HepG2 (cell line): ENCODE data around the gene UBR4. TPM values are rescaled to one million over a fixed set of nuclear protein-coding genes. Genes with fewer than 3 reads are reported as not detected.

Experiments
- FOXC1 ChIP-seq: sonication (generic); formaldehyde crosslinking; IDR thresholded peaks from 2 replicates; pipeline ENCODE4 v1.8.0; 2022; ENCODE audit warnings: mild to moderate bottlenecking, missing genetic modification reagents, borderline replicate concordance
- KDM5B ChIP-seq: sonication (generic); formaldehyde crosslinking; IDR thresholded peaks from 2 replicates; pipeline ENCODE4 v1.4.0; 2020; ENCODE audit warnings: missing genetic modification reagents, mild to moderate bottlenecking, borderline replicate concordance
- MAF1 ChIP-seq: sonication (generic); formaldehyde crosslinking; IDR thresholded peaks from 2 replicates; pipeline ENCODE4 v1.5.0; 2020; ENCODE audit warnings: missing genetic modification reagents, borderline replicate concordance
- MAZ ChIP-seq, 2 experiments: sonication (generic) in 1 of 2; formaldehyde crosslinking in 1 of 2; IDR thresholded peaks; 2 replicates each; pipeline versions ENCODE4 v1.5.0 to v1.6.1; 2012 to 2020; ENCODE audit warnings: low read depth in 2 of 2, mild to moderate bottlenecking in 2 of 2, borderline replicate concordance in 1 of 2, improper control_type of control experiment in 1 of 2, low read length in 1 of 2, missing genetic modification reagents in 1 of 2, moderate library complexity in 1 of 2
- NFE2L1 ChIP-seq: sonication (generic); formaldehyde crosslinking; IDR thresholded peaks from 2 replicates; pipeline ENCODE4 v1.4.0; 2020; ENCODE audit warnings: missing genetic modification reagents, mild to moderate bottlenecking, borderline replicate concordance
- NPAS2 ChIP-seq: sonication (generic); formaldehyde crosslinking; IDR thresholded peaks from 2 replicates; pipeline ENCODE4 v1.8.0; 2022; ENCODE audit warnings: mild to moderate bottlenecking, missing genetic modification reagents, borderline replicate concordance
- PRPF4 ChIP-seq: fragments of 200-400 bp; formaldehyde crosslinking; IDR thresholded peaks from 2 replicates; pipeline ENCODE4 v1.6.1; 2016; ENCODE audit warnings: low read length, low read depth; ENCODE audit not compliant: poor library complexity, severe bottlenecking
- RARA ChIP-seq: IDR thresholded peaks from 2 replicates; pipeline ENCODE4 v1.6.1; 2016; ENCODE audit warnings: missing genetic modification reagents, missing compliant biosample characterization
- SIN3B ChIP-seq: fragments of 150-350 bp; IDR thresholded peaks from 2 replicates; pipeline ENCODE4 v1.6.1; 2014; ENCODE audit warnings: low read length
- SP5 ChIP-seq: IDR thresholded peaks from 2 replicates; pipeline ENCODE4 v1.6.1; 2016; ENCODE audit warnings: low read depth, borderline replicate concordance
- THAP8 ChIP-seq: sonication (generic); formaldehyde crosslinking; IDR thresholded peaks from 2 replicates; pipeline ENCODE4 v1.5.1; 2020; ENCODE audit warnings: missing genetic modification reagents, mild to moderate bottlenecking, borderline replicate concordance
- ZNF253 ChIP-seq: sonication (generic); formaldehyde crosslinking; IDR thresholded peaks from 2 replicates; pipeline ENCODE4 v1.8.0; 2022; ENCODE audit warnings: mild to moderate bottlenecking, missing genetic modification reagents, borderline replicate concordance
- ZNF335 ChIP-seq: sonication (generic); formaldehyde crosslinking; IDR thresholded peaks from 2 replicates; pipeline ENCODE4 v1.4.0; 2020; ENCODE audit warnings: missing genetic modification reagents
- ZNF550 ChIP-seq: sonication (generic); formaldehyde crosslinking; IDR thresholded peaks from 2 replicates; pipeline ENCODE4 v1.4.0; 2020; ENCODE audit warnings: mild to moderate bottlenecking, missing genetic modification reagents, borderline replicate concordance
- ZNF574 ChIP-seq: sonication (generic); formaldehyde crosslinking; IDR thresholded peaks from 2 replicates; pipeline ENCODE4 v1.4.0; 2020; ENCODE audit warnings: missing genetic modification reagents
- ZNF615 ChIP-seq: sonication (generic); formaldehyde crosslinking; IDR thresholded peaks from 2 replicates; pipeline ENCODE4 v1.5.0; 2020; ENCODE audit warnings: mild to moderate bottlenecking, missing genetic modification reagents, borderline replicate concordance
- ZNF619 ChIP-seq: sonication (generic); formaldehyde crosslinking; IDR thresholded peaks from 2 replicates; pipeline ENCODE4 v1.4.0; 2020; ENCODE audit warnings: mild to moderate bottlenecking, missing genetic modification reagents
- ZNF670 ChIP-seq: sonication (generic); formaldehyde crosslinking; IDR thresholded peaks from 2 replicates; pipeline ENCODE4 v1.8.0; 2022; ENCODE audit warnings: mild to moderate bottlenecking, missing genetic modification reagents, borderline replicate concordance
- polyA plus RNA-seq, 8 experiments: library from polyadenylated mRNA; depleted of rRNA in 3 of 8; stranded (reverse) in 7 of 8; unstranded in 1 of 8; fragments of >200 nt; fragmentation: Illumina TruSeq in 4 of 8; extraction: Trizol in 4 of 8; gene quantifications; 2 replicates each; pipeline versions ENCODE4 v1.2.1 to v1.2.3, GENCODE V29; 2011 to 2016; ENCODE audit warnings: low read depth in 4 of 8, missing spikeins in 1 of 8, mixed read lengths in 1 of 8; ENCODE audit not compliant: insufficient read depth in 1 of 8
- total RNA-seq, 5 experiments: library from RNA; depleted of rRNA; stranded (reverse); fragments of >200 nt; fragmentation: Illumina TruSeq; extraction: Trizol; gene quantifications; 2 replicates each; pipeline ENCODE4 v1.2.3, GENCODE V29; 2016; ENCODE audit warnings: low read depth in 1 of 5
- TF ChIP-seq, protein P1 (sequence below): IDR thresholded peaks from 2 replicates; pipeline ENCODE4 v1.6.1; 2016; ENCODE audit warnings: mild to moderate bottlenecking
- TF ChIP-seq, protein P2 (sequence below): sonication (generic); formaldehyde crosslinking; IDR thresholded peaks from 2 replicates; pipeline ENCODE4 v1.8.0; 2022; ENCODE audit warnings: missing genetic modification reagents, mild to moderate bottlenecking, moderate library complexity, borderline replicate concordance

The UBR4 gene
- total and polyA plus RNA-seq, 2 of the 13 experiments (the other 11 are each of a cell fraction or from before 2014, with no cell fraction given), result 59.1 to 106 TPM

DNA sequence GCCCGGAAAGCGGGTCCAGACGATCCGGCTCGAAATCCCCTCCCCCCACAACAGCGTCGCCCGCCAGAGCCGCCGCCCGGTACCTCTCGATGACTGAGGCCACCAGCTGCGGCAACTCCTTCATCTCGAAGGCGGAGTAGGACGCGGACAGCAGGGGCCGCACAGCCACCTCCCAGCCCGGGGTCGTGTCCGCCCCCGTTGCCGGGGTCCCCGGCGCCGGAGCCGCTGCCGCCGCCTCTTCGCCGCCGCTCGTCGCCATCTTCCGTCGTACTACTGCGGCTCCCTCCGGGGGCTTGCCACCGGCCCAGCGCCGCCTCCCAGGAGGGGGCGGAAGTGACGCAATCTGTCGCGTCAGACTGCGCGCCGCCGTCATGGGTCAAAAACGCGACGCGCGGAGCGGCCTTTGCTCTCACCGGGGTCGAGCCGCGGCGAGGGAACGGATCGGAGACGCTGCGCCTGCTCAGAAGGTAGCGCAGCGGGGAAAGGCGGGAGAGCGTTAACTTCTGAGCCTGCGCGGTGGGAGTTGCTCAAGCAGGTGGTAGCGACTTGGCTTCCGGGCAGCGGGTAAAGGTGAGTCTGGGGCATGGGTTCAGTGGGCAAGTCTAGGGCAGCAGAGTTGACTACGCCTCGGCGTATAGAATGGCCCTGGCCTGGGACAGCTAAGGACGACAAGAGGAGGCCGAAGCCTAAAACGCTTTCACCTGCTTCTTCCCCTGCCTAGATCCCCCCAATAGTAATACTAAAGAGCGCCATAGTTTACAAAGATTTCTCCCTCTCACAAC is at the start of gene UBR4 (continued):
- TF ChIP-seq ZNF574, result peak; percentile 92
- peak; percentile 95 for TF ChIP-seq ZNF335
- TF ChIP-seq NFE2L1 (CRISPR knock-in tag), result no peak
- TF ChIP-seq SP5 (CRISPR knock-in tag), result peak; percentile 40; the same call in 1 of the 2 replicates
- TF ChIP-seq SIN3B, result peak; percentile 64; the same call in 1 of the 2 replicates
- TF ChIP-seq, protein P1, sequence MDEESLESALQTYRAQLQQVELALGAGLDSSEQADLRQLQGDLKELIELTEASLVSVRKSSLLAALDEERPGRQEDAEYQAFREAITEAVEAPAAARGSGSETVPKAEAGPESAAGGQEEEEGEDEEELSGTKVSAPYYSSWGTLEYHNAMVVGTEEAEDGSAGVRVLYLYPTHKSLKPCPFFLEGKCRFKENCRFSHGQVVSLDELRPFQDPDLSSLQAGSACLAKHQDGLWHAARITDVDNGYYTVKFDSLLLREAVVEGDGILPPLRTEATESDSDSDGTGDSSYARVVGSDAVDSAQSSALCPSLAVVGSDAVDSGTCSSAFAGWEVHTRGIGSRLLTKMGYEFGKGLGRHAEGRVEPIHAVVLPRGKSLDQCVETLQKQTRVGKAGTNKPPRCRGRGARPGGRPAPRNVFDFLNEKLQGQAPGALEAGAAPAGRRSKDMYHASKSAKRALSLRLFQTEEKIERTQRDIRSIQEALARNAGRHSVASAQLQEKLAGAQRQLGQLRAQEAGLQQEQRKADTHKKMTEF, result peak; percentile 96
- peak; percentile 96 for TF ChIP-seq KDM5B (CRISPR knock-in tag)
- no peak for TF ChIP-seq ZNF615 (CRISPR knock-in tag)
- peak; percentile 82; the same call in 1 of the 2 replicates for TF ChIP-seq ZNF253 (CRISPR knock-in tag)
- no peak for TF ChIP-seq ZNF550 (CRISPR knock-in tag)
- TF ChIP-seq RARA (CRISPR knock-in tag), result peak; percentile 76
- TF ChIP-seq ZNF619 (CRISPR knock-in tag), result peak; percentile 56; the same call in 1 of the 2 replicates
- TF ChIP-seq PRPF4, result no peak
- no peak for TF ChIP-seq NPAS2 (CRISPR knock-in tag)
- peak; percentile 82 for TF ChIP-seq FOXC1
- TF ChIP-seq ZNF670, result peak; percentile 10; the same call in 1 of the 2 replicates
- peak; percentile 33; the same call in 1 of the 2 replicates for TF ChIP-seq THAP8
- TF ChIP-seq MAF1, result peak; percentile 87; the same call in 1 of the 2 replicates
- TF ChIP-seq, protein P2, sequence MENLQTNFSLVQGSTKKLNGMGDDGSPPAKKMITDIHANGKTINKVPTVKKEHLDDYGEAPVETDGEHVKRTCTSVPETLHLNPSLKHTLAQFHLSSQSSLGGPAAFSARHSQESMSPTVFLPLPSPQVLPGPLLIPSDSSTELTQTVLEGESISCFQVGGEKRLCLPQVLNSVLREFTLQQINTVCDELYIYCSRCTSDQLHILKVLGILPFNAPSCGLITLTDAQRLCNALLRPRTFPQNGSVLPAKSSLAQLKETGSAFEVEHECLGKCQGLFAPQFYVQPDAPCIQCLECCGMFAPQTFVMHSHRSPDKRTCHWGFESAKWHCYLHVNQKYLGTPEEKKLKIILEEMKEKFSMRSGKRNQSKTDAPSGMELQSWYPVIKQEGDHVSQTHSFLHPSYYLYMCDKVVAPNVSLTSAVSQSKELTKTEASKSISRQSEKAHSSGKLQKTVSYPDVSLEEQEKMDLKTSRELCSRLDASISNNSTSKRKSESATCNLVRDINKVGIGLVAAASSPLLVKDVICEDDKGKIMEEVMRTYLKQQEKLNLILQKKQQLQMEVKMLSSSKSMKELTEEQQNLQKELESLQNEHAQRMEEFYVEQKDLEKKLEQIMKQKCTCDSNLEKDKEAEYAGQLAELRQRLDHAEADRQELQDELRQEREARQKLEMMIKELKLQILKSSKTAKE (CRISPR knock-in tag), result peak; percentile 85
- TF ChIP-seq MAZ (IDR thresholded peaks at IDR 0.05; ENCODE audit: borderline replicate concordance, low read depth, low read length), result peak; percentile 97
- TF ChIP-seq MAZ (CRISPR knock-in tag; IDR thresholded peaks at IDR 0.05; ENCODE audit: low read depth), result peak; percentile 98
